ENCODE data around the gene MAP1LC3C.
"Not testable (repeated sequence)": the region's sequence is repeated elsewhere in the genome, so short reads cannot be mapped to it uniquely, and the experiment has no call there.

Gene MAP1LC3C

DNA sequence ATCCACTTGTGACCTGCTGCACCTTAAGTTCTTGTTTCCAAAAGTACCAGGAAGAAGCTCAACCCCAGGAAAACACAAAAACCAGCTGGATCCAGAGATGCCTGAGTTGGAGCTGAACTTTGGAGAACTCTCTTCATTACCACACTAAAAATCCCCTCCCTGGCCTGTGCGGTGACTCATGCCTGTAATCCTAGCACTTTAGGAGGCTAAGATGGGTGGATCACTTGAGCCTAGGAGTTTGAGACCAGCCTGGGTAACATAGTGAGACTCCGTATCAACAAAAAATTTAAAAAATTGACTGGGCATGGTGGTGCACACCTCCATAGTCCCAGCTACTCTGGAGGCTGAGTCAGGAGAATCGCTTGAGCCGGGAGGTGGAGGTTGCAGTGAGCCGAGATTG is 6.2 kb downstream of the MAP1LC3C start:
- DNase-seq (ENCODE audit: low spot score): no peak

DNA sequence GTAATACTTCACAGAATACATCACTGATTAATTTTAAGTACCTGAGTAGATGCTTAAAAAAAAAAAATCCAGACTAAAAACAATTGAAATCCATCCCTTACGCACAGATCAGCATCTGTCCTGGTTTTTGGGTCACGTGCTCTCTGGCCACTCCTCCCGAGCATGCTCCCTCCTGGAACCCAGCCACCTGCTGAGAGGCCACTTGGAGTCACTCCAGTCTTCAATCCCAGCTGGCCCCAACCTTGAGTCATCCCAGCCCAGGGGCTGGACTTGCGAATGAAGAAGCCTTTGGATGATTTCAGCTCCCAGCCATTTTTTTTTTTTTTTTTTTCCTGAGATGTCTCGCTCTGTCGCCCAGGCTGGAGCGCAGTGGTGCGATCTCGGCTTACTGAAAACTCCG is 8.9 kb downstream of the MAP1LC3C start:
- peak; percentile 73 for DNase-seq (ENCODE audit: low spot score)

DNA sequence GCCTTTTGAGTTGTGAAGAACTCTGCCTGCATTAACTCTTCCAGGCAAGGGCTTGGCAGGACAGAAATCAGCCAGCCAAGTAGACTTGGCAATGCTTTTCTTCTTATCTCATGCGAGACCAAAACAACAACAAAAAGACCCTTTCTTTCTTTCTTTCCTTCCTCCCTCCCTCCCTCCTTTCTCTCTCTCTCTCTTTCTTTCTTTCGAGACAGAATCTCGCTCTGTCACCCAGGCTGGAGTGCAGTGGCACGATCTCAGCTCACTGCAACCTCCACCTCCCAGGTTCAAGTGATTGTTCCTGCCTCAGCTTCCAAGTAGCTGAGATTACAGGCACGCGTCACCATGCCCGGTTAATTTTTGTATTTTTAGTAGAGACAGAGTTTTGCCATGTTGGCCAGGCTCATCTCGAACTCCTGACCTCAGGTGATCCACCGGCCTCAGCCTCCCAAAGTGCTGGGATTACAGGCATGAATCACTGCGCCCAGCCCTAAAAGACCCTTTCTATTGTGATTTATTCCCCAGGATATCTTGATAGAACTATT is 10.4 kb downstream of the MAP1LC3C start:
- DNase-seq (ENCODE audit: low spot score): not testable (repeated sequence)

DNA sequence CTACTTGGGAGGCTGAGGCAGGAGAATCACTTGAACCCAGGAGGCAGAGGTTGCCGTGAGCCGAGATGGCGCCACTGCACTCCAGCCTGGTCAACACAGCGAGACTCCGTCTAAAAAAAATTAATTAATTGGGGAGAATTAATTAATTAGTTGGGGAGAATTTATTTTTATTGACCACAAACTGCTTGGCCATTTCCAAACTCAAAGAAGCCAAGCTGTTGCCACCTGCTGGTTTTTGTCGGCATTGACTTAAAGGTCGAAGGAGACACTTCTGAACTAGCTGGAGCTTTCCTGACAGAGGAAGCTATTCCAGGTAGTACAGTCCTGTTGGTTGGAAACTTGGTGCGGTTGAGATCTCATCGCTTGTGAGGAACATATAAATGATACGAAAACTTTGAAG is 13.1 kb downstream of the MAP1LC3C start:
- no peak for DNase-seq (ENCODE audit: low spot score)

DNA sequence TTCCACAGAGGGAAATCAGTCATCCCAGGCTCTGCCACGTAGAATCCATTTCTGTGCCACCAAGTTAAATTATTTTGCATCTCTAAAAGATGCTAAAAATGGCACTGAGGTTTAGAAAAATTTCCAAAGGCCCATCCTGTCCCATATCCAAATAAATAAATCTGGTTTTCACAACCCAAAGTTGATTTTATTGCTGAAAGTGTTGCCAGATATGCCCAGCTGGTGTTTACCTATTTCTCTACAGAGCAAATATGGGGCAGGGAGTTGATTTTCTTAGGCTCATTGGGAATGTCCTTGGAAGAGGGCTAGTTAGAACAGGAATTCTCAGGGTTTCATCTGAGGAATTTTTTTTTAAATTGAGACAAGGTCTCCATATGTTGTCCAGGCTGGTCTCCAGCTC is 19.0 kb downstream of the MAP1LC3C start:
- no peak for DNase-seq (ENCODE audit: low spot score)

DNA sequence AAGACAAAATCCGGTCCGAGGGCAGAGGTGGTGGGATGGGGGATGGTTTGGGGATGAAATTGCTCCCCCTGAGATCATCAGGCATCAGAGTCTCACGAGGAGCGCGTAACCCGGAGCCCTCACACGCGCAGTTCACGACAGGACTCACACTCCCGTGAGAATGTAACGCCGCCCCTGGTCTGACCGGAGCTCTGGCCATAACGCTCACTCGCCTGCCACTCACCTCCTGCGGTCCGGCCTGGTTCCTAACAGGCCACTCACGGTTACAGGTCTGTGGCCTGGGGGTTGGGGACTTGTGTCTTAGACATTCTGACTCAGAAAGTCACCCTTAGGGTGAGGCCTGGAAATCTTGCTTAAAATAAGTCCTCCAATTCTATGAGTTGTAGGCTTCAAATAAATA is 19.8 kb downstream of the MAP1LC3C start:
- no peak for DNase-seq (ENCODE audit: low spot score)

DNA sequence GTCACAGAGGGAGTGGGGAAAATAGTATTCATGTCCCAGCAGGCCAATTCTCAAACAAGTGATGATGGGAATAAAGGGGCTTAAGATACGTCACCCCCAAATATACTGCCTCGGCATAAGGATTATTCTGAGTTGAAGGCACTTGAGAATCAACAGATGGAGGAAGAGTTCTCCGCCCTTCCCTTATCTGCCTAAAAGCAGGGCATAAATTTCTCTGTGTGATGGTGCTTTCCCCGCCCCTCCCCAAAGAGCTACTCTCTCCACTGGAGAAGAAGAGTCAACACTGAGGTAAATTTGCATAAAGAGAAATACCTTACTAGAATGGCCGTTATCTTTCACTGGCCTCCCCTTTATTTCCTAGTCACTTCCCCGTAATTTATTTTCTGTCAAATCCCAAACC is 22.7 kb downstream of the MAP1LC3C start:
- DNase-seq (ENCODE audit: low spot score): no peak

DNA sequence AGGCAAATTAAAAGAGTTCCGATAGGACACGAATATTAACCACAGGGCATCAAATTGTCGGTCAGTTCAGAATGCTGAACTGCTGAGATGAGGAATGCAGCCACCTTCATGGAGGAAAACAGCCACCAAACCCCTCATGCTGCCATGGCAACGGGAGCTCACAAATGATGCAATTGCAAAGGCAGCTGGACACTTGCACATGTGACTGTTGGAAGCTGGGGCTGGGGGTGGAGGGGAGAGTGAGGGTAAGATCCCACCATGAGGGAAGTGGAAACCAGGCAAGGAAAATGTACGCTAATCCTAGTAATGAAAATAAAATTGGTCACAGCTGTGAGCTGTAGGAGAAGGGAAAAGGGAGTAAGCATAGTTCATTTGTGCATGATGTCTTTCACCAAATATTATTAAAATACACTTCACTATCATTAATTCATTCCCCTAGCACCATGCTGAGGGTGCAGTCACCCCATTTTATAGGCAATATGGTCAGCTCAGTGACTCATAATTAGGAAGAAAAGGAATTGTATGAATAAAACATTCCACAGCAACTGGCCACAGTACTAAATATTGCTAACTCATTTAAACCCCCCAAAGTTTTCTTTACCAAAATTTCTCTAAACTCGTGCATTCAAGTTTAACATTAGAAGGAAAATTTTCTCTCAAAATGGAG is 26.1 kb downstream of the MAP1LC3C start:
- no peak for DNase-seq (ENCODE audit: low spot score)

DNA sequence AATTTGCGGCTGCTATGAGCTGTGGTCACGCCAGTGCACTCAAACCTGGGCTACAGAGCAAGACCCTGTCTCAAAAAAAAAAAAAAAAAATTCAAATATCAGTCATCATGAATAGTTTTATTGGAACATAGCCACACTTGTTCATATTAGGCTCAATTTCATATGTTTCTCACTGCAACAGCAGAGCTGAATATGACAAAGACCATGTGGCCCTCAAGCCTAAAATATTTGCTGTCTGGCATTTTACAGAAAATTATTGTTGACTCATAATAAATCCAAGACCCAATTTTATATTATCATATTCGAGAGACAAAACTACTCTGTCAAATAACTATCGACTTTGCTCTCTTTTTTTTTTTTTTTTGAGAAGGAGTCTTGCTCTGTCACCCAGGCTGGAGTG is 30.3 kb downstream of the MAP1LC3C start:
- no peak for DNase-seq (ENCODE audit: low spot score)

DNA sequence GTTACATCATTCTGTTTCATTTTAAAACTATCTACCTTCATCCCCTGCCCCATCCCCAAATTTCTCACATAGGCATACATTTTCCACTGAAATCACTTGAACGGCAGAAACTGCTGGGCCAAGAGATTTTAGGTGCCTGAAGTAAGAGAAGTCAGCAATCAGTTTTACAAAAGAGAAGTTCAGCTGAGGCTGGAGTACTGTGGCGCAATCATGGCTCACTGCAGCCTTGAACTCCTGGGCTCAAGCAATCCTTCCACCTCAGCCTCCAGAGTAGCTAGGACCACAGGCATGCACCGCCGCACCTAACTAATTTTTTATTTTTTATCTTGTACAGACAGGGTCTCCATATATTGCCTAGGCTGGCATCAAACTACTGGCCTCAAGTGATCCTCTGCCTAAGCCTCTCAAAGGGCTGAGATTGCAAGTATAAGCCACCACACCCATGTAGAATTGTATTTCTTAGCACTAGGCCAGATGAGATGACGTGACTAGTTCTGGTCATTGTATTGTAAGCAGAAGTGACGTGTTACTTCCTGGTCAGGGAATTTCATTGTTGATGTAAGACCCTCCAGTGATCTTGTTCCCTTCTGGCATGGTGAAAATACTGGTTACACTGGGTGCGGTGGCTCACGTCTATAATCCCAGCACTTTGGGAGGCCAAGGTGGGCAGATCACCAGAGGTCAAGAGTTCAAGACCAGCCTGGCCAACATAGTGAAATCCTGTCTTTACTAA is 34.2 kb downstream of the MAP1LC3C start:
- DNase-seq (ENCODE audit: low spot score): no peak

DNA sequence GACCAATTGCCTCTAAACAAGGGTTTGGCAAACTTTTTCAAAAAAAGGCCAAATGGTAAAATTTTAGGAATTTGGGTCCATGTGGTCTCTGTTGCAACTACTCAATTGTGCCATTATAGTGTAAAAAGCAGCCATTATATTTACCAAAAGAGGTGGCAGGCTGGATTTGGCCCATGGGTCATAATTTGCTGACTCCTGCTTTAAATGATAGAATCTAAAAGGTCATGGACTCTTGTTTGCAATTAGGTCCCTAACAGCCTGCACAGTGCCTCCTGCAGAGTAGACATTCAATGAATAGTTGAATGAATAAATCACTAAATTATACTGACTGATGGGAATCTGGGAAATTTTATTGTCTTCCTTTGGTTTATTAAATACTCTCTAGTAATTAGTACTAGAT is 35.2 kb downstream of the MAP1LC3C start:
- DNase-seq (ENCODE audit: low spot score): no peak

DNA sequence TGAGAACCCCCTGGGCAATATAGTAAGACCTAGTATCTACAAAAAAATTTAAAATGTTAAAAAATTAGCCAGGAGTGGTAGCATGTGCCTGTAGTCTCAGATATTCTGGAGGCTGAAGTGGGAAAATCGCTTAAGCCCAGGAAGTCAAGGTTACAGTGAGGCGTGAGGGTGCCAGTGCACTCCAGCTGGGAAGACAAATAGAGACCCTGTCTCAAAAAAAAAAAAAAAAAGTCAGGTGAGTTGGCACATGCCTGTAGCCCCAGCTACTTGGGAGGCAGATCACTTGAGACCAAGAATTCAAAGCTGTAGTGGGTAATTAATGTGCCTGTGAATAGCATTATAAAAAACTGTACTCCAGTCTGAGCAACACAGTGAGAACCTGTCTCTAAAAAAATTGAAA is 36.7 kb downstream of the MAP1LC3C start:
- no peak for DNase-seq (ENCODE audit: low spot score)

DNA sequence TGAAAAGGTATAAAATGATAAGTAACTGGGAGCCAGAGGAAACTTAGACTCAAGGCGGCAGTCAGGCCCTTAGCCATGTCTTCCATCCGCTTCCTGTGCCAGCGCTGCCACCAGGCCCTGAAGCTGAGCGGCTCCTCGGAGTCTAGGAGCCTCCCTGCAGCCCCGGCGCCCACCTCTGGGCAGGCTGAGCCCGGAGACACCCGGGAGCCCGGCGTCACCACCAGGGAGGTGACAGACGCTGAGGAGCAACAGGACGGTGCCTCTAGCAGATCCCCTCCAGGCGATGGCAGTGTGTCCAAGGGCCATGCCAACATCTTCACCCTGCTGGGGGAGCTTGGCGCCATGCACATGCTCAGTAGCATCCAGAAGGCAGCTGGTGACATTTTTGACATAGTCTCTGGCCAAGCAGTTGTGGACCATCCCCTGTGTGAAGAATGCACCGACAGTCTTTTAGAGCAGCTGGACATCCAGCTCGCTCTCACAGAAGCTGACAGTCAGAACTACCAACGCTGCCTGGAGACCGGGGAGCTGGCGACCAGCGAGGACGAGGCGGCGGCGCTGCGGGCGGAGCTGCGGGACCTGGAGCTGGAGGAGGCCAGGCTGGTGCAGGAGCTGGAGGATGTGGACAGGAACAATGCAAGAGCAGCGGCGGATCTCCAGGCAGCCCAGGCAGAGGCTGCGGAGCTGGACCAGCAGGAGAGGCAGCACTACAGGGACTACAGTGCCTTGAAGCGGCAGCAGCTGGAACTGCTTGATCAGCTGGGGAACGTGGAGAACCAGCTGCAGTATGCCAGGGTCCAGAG is 41.0 kb downstream of the MAP1LC3C start, which contains the start of gene BECN2:
TSS of gene BECN2 (plus strand) at position 76 of the 803 bp plus-strand sequence. CDS start at position 76, 0 bp downstream.
- DNase-seq (ENCODE audit: low spot score): no peak

DNA sequence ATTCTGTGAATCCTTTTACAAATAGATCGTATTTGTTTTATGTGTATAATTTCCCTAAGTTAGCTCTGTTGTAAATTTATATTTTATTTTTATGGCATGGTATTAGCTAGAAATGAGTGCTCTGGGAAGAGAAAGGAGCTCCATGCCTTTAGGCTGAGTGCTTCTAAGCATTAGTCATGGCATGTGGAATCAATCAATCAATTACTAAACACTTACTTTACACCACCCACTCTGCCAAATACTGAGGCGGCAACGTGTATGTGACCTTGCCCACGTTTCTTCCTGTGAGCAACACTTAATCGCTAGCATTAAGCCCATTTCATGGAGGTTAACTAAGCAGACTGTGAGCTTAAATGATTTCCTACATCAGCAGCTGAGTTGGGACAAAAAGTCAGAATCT is 48.5 kb downstream of the MAP1LC3C start:
- DNase-seq (ENCODE audit: low spot score): no peak

DNA sequence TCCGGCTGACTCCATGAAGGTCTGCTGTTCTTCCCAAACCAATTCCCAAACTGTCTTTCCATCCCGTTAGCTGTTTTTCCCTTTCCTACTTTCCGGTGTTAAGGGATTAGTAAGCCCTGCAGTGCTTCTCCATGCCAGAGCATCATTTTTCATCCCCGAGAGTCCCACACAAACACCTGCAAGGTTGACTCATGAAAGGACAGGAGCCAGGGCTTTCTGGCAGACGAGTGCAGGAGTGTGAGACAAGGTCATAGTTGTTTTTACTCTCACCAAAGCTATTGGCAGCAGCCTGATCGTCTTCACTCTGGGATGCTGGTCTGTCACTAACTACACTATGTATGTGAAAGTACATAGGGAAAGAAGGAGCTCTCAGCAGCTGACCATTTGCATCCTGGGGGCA is 51.5 kb downstream of the MAP1LC3C start:
- no peak for DNase-seq (ENCODE audit: low spot score)
